CD4-positive, alpha-beta T cell (primary cell): ENCODE data around the gene CCDC194. TPM values are rescaled to one million over a fixed set of nuclear protein-coding genes. Genes with fewer than 3 reads are reported as not detected.

ENCODE experiments used
- ATAC-seq: fragments of 200-7000 bp; cut with Tn5 transposase; one replicate; pipeline ENCODE4 v1.10.0; 2022; ENCODE audit warnings: mild to moderate bottlenecking; ENCODE audit not compliant: poor library complexity
- CTCF ChIA-PET: fragments of 350-600 bp; sonication (Branson Sonifier 250); formaldehyde crosslinking; loops from one replicate; lab custom pipeline; 2021; ENCODE audit warnings: antibody characterized with exemption, inconsistent platforms; lab: Charles Lee
- POLR2A ChIA-PET: fragments of 350-600 bp; sonication (Branson Sonifier 250); formaldehyde crosslinking; loops from one replicate; lab custom pipeline; 2021; ENCODE audit warnings: antibody characterized with exemption, inconsistent platforms; lab: Charles Lee
- DNase-seq, 14 experiments: peaks; one replicate each; pipeline ENCODE4 v3.0.0-alpha.2; 2013 to 2020; ENCODE audit warnings: mixed read lengths in 2 of 14
- H3K27ac ChIP-seq, 2 donors: one replicate each; pipeline versions ENCODE4 v1.5.1 to v1.7.0; 2013; ENCODE audit warnings: low read length in 2 of 2, low read depth in 1 of 2, mild to moderate bottlenecking in 1 of 2
- H3K27me3 ChIP-seq, 2 experiments: 1 replicate in 1 of 2; 2 replicates in 1 of 2; pipeline versions ENCODE4 v1.6.1 to v1.7.0; 2013; ENCODE audit warnings: low read length in 2 of 2, control low read depth in 1 of 2, mild to moderate bottlenecking in 1 of 2, moderate library complexity in 1 of 2; ENCODE audit not compliant: insufficient read depth in 2 of 2, control insufficient read depth in 1 of 2
- H3K36me3 ChIP-seq: one replicate; pipeline ENCODE4 v1.6.1; 2013; ENCODE audit warnings: low read length, control low read depth; ENCODE audit not compliant: insufficient read depth
- H3K4me1 ChIP-seq: one replicate; pipeline ENCODE4 v1.6.1; 2013; ENCODE audit warnings: low read length, control low read depth; ENCODE audit not compliant: insufficient read depth
- H3K4me3 ChIP-seq: one replicate; pipeline ENCODE4 v1.5.1; 2013; ENCODE audit warnings: mild to moderate bottlenecking, low read length, moderate library complexity
- H3K9me3 ChIP-seq, 2 experiments: 1 replicate in 1 of 2; 2 replicates in 1 of 2; pipeline versions ENCODE4 v1.6.1 to v1.7.0; 2013; ENCODE audit warnings: low read length in 2 of 2, mild to moderate bottlenecking in 2 of 2, control low read depth in 1 of 2, moderate library complexity in 1 of 2; ENCODE audit not compliant: control insufficient read depth in 1 of 2, insufficient read depth in 1 of 2
- H3K27ac Mint-ChIP-seq: one replicate; pipeline ENCODE4 v1.8.0; 2020; ENCODE audit warnings: mixed read lengths
- H3K27me3 Mint-ChIP-seq: one replicate; pipeline ENCODE4 v1.8.0; 2021; ENCODE audit warnings: mixed read lengths
- H3K36me3 Mint-ChIP-seq: one replicate; pipeline ENCODE4 v1.8.0; 2021; ENCODE audit warnings: low read depth, mixed read lengths
- H3K4me1 Mint-ChIP-seq: one replicate; pipeline ENCODE4 v1.8.0; 2021; ENCODE audit warnings: low read depth, mixed read lengths
- H3K4me3 Mint-ChIP-seq: one replicate; pipeline ENCODE4 v1.8.0; 2020; ENCODE audit warnings: mild to moderate bottlenecking, mixed read lengths
- H3K9me3 Mint-ChIP-seq: one replicate; pipeline ENCODE4 v1.8.0; 2020; ENCODE audit warnings: mixed read lengths
- intact Hi-C, 2 experiments: fragments of 100-400 bp; cut with DNase I in 1 of 2; cut with micrococcal nuclease in 1 of 2; formaldehyde crosslinking; loops; one replicate each; pipeline versions ENCODE4 v1.15.1 to v1.9.0; 2023 to 2025; cut with DNase I, micrococcal nuclease
- total RNA-seq, 174 experiments: library from RNA in 2 of 174; stranded (reverse) in 2 of 174; gene quantifications; one replicate each; pipeline ENCODE4 v1.2.3 and lab custom pipeline; 2021 to 2026
- TF ChIP-seq, protein P1 (sequence below): fragments of 200-600 bp; IDR thresholded peaks from one replicate; pipeline ENCODE4 v1.8.0; 2022; ENCODE audit warnings: antibody characterized with exemption, mild to moderate bottlenecking

Gene CCDC194
- total RNA-seq, 2 experiments from 2014 or later = not detected

- Histone ChIP-seq H3K27ac (no peak overlapping the region), H3K4me3 (no peak overlapping the region), H3K4me1 (peaks cover 9% of the 10 kb centered on the region), H3K27me3 (no peaks in the 10 kb centered on the region), H3K36me3 (peaks cover 47% of the 10 kb centered on the region), H3K9me3 (no peaks in the 10 kb centered on the region)
- no peaks in the 10 kb centered on the region for H3K27me3 Mint-ChIP-seq
- ChIA-PET POLR2A (no interaction called here), CTCF (no interaction called here)
- H3K4me3 Mint-ChIP-seq = no peak overlapping the region
- ATAC-seq (no peak), DNase-seq (no peak)
- no peaks in the 10 kb centered on the region for H3K9me3 Mint-ChIP-seq
- H3K4me1 Mint-ChIP-seq = peaks cover 2% of the 10 kb centered on the region
- intact Hi-C loops = no loop called here
- no peak overlapping the region for H3K27ac Mint-ChIP-seq
- TF ChIP-seq, protein P1, sequence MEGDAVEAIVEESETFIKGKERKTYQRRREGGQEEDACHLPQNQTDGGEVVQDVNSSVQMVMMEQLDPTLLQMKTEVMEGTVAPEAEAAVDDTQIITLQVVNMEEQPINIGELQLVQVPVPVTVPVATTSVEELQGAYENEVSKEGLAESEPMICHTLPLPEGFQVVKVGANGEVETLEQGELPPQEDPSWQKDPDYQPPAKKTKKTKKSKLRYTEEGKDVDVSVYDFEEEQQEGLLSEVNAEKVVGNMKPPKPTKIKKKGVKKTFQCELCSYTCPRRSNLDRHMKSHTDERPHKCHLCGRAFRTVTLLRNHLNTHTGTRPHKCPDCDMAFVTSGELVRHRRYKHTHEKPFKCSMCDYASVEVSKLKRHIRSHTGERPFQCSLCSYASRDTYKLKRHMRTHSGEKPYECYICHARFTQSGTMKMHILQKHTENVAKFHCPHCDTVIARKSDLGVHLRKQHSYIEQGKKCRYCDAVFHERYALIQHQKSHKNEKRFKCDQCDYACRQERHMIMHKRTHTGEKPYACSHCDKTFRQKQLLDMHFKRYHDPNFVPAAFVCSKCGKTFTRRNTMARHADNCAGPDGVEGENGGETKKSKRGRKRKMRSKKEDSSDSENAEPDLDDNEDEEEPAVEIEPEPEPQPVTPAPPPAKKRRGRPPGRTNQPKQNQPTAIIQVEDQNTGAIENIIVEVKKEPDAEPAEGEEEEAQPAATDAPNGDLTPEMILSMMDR = no peak
- peaks cover 26% of the 10 kb centered on the region for H3K36me3 Mint-ChIP-seq
These were observed 20.1 kb upstream of the CCDC194 start for GRCh38 chr19:17414097-17414496.

GRCh38 chr19:17411801-17412200 lies 17.8 kb upstream of the CCDC194 start:
- CTCF ChIA-PET = no interaction called here
- Histone ChIP-seq H3K27ac (no peak overlapping the region), H3K36me3 (peaks cover 45% of the 10 kb centered on the region), H3K4me1 (peaks cover 25% of the 10 kb centered on the region), H3K4me3 (no peak overlapping the region), H3K9me3 (no peaks in the 10 kb centered on the region), H3K27me3 (no peaks in the 10 kb centered on the region)
- H3K9me3 Mint-ChIP-seq = no peaks in the 10 kb centered on the region
- H3K4me3 Mint-ChIP-seq = no peak overlapping the region
- POLR2A ChIA-PET = no interaction called here
- no peaks in the 10 kb centered on the region for H3K27me3 Mint-ChIP-seq
- DNase-seq (no peak), ATAC-seq (no peak)
- peaks cover 26% of the 10 kb centered on the region for H3K36me3 Mint-ChIP-seq
- peaks cover 11% of the 10 kb centered on the region for H3K4me1 Mint-ChIP-seq
- intact Hi-C loops = no loop called here
- no peak overlapping the region for H3K27ac Mint-ChIP-seq
- TF ChIP-seq, protein P1 = no peak

GRCh38 chr19:17409990-17410389 lies 16.0 kb upstream of the CCDC194 start:
- no peak for ATAC-seq
- intact Hi-C loops = no loop called here
- no peak overlapping the region for H3K27ac ChIP-seq
- Mint-ChIP-seq H3K9me3 (no peaks in the 10 kb centered on the region), H3K4me1 (peaks cover 28% of the 10 kb centered on the region), H3K4me3 (no peak overlapping the region), H3K36me3 (peaks cover 23% of the 10 kb centered on the region), H3K27ac (no peak overlapping the region), H3K27me3 (no peaks in the 10 kb centered on the region)
- H3K9me3 ChIP-seq = no peaks in the 10 kb centered on the region
- peaks cover 39% of the 10 kb centered on the region for H3K4me1 ChIP-seq
- TF ChIP-seq, protein P1 = no peak
- ChIA-PET POLR2A (no interaction called here), CTCF (interaction anchor here (0.6 kb wide), 1 partner anchor 102 kb away, joined by 3 read pairs; no protein-coding TSS in a partner anchor)
- no peaks in the 10 kb centered on the region for H3K27me3 ChIP-seq
- H3K36me3 ChIP-seq = peaks cover 35% of the 10 kb centered on the region
- DNase-seq = no peak
- H3K4me3 ChIP-seq = no peak overlapping the region
